HG02678 (cell line): ENCODE measurements around the gene ZNF467.
A peak's percentile ranks its signal among the peaks of the same experiment; 100 is the strongest.

ENCODE experiments used
- ATAC-seq: cut with Tn5 transposase; IDR thresholded peaks from one replicate; pipeline ENCODE4 v1.9.1; 2021; ENCODE audit warnings: mild to moderate bottlenecking, moderate library complexity; ENCODE audit not compliant: unreplicated experiment

ZNF467 gene

GRCh38 chr7:149751043-149751775 is 22.2 kb downstream of the ZNF467 start:
- ATAC-seq = no peak

GRCh38 chr7:149750122-149750845 is 23.1 kb downstream of the ZNF467 start:
- no peak for ATAC-seq

GRCh38 chr7:149748076-149748874 is 25.1 kb downstream of the ZNF467 start:
- no peak for ATAC-seq

- ATAC-seq = no peak
Observed at GRCh38 chr7:149743476-149744255, 29.7 kb downstream of the ZNF467 start.

- ATAC-seq = peak; percentile 81
Observed at GRCh38 chr7:149742075-149742701, 31.2 kb downstream of the ZNF467 start.

GRCh38 chr7:149741629-149742028 is 31.8 kb downstream of the ZNF467 start:
- ATAC-seq = no peak

- ATAC-seq = no peak
Observed at GRCh38 chr7:149736478-149737360, 36.7 kb downstream of the ZNF467 start.

GRCh38 chr7:149735779-149736477 is 37.5 kb downstream of the ZNF467 start:
- ATAC-seq = no peak

- ATAC-seq = no peak
Observed at GRCh38 chr7:149735181-149735602, 38.2 kb downstream of the ZNF467 start.

- no peak for ATAC-seq
Observed at GRCh38 chr7:149734791-149735075, 38.7 kb downstream of the ZNF467 start.

- ATAC-seq = no peak
Observed at GRCh38 chr7:149733924-149734790, 39.2 kb downstream of the ZNF467 start.

- no peak for ATAC-seq
Observed at GRCh38 chr7:149733131-149733923, 40.1 kb downstream of the ZNF467 start.

GRCh38 chr7:149732611-149733010 is 40.8 kb downstream of the ZNF467 start:
- ATAC-seq = no peak

- ATAC-seq = no peak
Observed at GRCh38 chr7:149732111-149732561, 41.3 kb downstream of the ZNF467 start.

GRCh38 chr7:149731207-149731955 is 42.0 kb downstream of the ZNF467 start:
- no peak for ATAC-seq
